Subcutaneous adipose tissue (tissue), 4 donors: ENCODE data around the gene ISLR. TPM values are rescaled to one million over a fixed set of nuclear protein-coding genes. Genes with fewer than 3 reads are reported as not detected.

Experiments used
- CTCF ChIP-seq: fragments of 450-650 bp; IDR thresholded peaks from one replicate; pipeline ENCODE4 v1.5.1; 2016; ENCODE audit warnings: low read depth, mild to moderate bottlenecking, control low read depth, antibody characterized with exemption, moderate library complexity
- total RNA-seq, 4 donors: library from RNA; depleted of rRNA; stranded (reverse); fragments of >200 nt; gene quantifications; one replicate each; pipeline ENCODE4 v1.1.0, GENCODE V29; 2016

The ISLR gene
- total RNA-seq, 4 donors from 2014 or later: 52.0 to 89.6 (median 63.8) TPM

- TF ChIP-seq CTCF: no peak
Measured at GRCh38 chr15:74196175-74196574, 22.7 kb downstream of the ISLR start.

GRCh38 chr15:74197176-74197965, 23.9 kb downstream of the ISLR start:
- TF ChIP-seq CTCF: no peak

DNA sequence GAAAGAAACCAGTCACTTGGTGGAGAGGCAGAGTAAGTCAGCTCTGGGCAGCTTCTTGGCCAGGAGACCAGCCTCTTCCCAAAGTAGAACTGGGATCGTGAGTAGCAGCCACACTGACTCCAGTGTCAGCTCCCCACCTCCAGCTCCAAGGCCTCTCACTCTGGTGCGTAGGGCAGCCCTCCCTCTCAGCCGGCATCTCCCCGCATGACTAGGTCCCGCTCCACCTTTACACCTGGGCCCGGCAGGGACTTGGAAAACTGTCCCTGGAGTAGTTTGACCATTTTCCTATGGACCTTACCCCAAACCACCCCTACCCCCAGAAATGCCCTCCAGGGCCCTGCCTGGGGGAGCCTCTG, 25.8 kb downstream of the ISLR start:
- no peak for TF ChIP-seq CTCF

DNA sequence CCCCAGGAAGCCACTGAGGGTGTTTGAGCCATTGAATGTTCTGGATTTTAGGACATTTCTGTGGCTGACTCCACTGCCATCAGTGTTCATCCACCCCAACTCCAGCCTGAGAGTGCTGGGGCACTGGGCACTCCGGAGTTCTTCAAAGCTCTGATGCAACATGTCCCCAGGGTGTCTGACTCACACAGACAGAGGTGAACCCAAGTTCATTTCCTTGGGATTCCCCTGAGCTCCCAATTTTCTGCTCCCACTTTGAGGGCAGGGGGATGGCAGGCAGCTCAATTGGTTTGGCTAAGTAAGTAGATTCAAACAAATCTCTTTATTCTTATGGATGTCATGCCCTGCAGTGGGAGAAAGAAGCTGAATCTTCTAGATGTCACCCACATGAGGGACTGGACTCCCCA, 26.9 kb downstream of the ISLR start:
- no peak for TF ChIP-seq CTCF

DNA sequence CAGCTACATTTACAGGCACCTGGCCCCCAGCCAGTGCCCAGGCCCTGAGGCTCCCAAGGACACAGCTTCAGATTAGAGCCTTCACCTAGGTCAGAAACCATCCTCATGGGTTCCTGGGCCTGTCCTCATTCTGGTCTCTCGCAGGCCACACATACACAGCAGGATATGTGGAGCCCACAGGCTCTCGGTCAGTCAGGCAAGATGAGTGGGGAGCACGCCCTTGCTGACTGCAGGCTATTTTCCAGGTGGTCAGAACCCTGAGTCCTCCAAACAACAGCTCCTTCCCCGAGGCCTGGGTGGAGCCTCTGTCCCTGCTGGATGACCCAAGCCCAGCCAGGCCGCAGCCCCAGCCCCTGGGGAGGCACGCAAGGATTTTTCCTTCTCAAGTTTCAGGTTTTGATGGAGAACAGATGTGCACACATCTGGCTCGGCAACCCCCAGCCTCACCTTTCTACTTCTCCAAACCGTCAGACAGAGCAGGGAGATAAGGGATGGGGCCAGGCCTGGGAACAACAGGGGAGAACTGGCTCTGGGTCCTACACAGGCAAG, 27.4 kb downstream of the ISLR start:
- TF ChIP-seq CTCF: no peak

GRCh38 chr15:74201710-74202420, 28.4 kb downstream of the ISLR start:
- TF ChIP-seq CTCF: no peak

DNA sequence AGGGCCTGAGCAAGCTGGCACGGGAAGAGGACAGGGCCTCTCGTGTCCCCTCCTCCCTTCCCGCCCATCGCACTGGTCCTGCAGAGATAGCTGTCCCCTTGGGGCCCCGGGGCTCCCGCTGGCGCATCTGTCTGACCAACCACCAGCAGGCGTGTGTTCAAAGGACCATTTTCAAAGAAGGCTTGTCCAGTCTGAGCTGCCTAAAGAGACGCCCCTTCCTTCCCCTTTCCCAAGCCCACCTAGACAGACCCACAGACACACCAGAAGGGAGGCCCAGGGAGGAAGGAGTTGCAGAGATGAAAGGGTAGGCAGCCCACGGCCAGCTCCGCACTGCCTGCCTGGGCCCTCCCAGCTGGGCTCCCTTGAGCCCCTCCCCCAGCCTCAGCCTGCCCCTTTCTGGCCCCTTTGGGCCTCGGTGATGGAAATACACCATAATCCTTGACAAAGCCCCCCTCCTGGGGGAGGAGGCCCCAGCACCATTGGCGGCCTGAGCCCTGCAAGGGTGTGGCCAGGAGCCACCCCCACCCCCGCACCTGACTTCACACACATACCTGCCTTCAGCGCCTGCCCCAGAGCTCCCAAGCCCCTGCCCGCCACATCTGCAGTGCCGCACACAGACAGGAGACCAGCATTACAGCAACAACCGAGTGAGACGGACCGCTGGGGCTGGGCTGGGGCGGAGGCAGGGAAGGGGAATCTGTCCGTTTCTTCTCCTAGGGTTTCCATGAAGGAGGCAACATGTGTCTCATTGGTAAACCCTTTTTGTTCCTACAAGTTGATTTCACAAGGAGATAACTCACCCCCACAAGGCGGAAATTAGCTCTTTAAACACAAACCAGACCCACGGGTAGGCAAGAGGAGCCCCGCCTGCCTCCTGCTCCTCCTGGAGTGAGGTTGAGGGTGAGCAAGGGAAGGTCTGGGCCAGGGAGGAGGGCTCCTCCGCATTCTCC, 29.2 kb downstream of the ISLR start, which contains the start of gene STRA6:
Gene STRA6, minus strand, starts transcription at position 336 of the 950 bp plus-strand sequence. CDS start 520 bp downstream, outside the sequence.
- no peak for TF ChIP-seq CTCF
